Measurements from ENCODE around the gene HTR3C. TPM values are rescaled to one million over a fixed set of nuclear protein-coding genes. Genes with fewer than 3 reads are reported as not detected.

The HTR3C gene
- total RNA-seq, 2 experiments from 2014 or later, result not detected

Other genes with a start within 250 kb of the HTR3C start
- gene MAP6D1, start 227.5 kb upstream of the HTR3C start, total RNA-seq, result under 1 TPM; 0.90 to 0.91 TPM
- gene PARL, start 168.2 kb upstream of the HTR3C start, total RNA-seq, result 10 to 100 TPM; 45.6 to 49.3 TPM
- 10 to 100 TPM; 16.7 to 19.6 TPM for gene ABCC5, start 35.2 kb upstream of the HTR3C start, total RNA-seq
- gene HTR3D, start 21.3 kb upstream of the HTR3C start, total RNA-seq, result not detected
- gene HTR3E, start 44.0 kb downstream of the HTR3C start, total RNA-seq, result not detected
- 10 to 100 TPM; 55.1 to 55.4 TPM for gene EIF2B5, start 82.3 kb downstream of the HTR3C start, total RNA-seq
- gene DVL3, start 102.3 kb downstream of the HTR3C start, total RNA-seq, result 10 to 100 TPM; 31.2 to 32.6 TPM
- gene AP2M1, start 121.8 kb downstream of the HTR3C start, total RNA-seq, result 100 to 1,000 TPM; 228 to 231 TPM
- gene ABCF3, start 133.2 kb downstream of the HTR3C start, total RNA-seq, result 10 to 100 TPM; 56.6 to 57.8 TPM
- gene VWA5B2, start 176.5 kb downstream of the HTR3C start, total RNA-seq, result not detected
- 10 to 100 TPM; 38.1 to 43.8 TPM for gene ALG3, start 195.9 kb downstream of the HTR3C start, total RNA-seq
- gene EEF1AKMT4, start 196.6 kb downstream of the HTR3C start, total RNA-seq, result 1 to 10 TPM; 4.5 to 4.7 TPM
- not detected for gene CAMK2N2, start 208.5 kb downstream of the HTR3C start, total RNA-seq
- not detected for gene ECE2, start 223.0 kb downstream of the HTR3C start, total RNA-seq
- gene PSMD2, start 246.2 kb downstream of the HTR3C start, total RNA-seq, result 100 to 1,000 TPM; 207 to 209 TPM